Panc1 (cell line): ENCODE data around the gene CHST9.

Source experiments
- REST ChIP-seq, 2 experiments: IDR thresholded peaks; 2 replicates each; pipeline ENCODE4 v1.6.1; 2011 to 2012; ENCODE audit warnings: low read depth in 2 of 2, control low read depth in 1 of 2, low read length in 1 of 2, mild to moderate bottlenecking in 1 of 2, moderate library complexity in 1 of 2; ENCODE audit not compliant: insufficient read depth in 1 of 2
- SIN3A ChIP-seq: IDR thresholded peaks from 2 replicates; pipeline ENCODE4 v1.6.1; 2012; ENCODE audit warnings: low read depth, mild to moderate bottlenecking, low read length, moderate library complexity, borderline replicate concordance; ENCODE audit not compliant: insufficient read depth
- TF ChIP-seq, protein P1 (sequence below): fragments of 450-650 bp; IDR thresholded peaks from 2 replicates; pipeline ENCODE4 v1.5.1; 2017; ENCODE audit warnings: mild to moderate bottlenecking

DNA sequence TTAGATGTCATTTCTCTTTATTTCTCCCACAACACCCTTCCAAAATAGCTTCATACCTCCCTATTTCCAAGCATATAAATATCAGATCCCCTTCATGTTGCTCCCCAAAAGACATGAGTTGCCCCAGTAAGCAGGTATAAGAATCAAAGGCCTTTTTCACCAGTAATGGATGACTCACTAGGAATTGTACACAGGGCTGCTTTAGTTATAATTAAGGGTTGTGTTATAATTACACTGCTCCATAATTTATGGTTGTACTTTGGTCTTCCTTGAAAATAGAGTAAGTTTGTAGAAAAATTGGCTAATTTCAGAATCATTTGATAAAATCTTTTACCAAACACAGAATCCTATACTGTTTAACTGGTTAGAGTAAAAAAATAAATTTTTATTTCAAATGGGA, 310.8 kb downstream of the CHST9 start:
- TF ChIP-seq, protein P1, sequence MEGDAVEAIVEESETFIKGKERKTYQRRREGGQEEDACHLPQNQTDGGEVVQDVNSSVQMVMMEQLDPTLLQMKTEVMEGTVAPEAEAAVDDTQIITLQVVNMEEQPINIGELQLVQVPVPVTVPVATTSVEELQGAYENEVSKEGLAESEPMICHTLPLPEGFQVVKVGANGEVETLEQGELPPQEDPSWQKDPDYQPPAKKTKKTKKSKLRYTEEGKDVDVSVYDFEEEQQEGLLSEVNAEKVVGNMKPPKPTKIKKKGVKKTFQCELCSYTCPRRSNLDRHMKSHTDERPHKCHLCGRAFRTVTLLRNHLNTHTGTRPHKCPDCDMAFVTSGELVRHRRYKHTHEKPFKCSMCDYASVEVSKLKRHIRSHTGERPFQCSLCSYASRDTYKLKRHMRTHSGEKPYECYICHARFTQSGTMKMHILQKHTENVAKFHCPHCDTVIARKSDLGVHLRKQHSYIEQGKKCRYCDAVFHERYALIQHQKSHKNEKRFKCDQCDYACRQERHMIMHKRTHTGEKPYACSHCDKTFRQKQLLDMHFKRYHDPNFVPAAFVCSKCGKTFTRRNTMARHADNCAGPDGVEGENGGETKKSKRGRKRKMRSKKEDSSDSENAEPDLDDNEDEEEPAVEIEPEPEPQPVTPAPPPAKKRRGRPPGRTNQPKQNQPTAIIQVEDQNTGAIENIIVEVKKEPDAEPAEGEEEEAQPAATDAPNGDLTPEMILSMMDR, result no peak
- TF ChIP-seq REST (IDR thresholded peaks at IDR 0.05; ENCODE audit: insufficient read depth in 1 of 2, low read depth in 2 of 2, low read length in 1 of 2) (no peak), SIN3A (no peak)
